Urothelium cell line (cell line): ENCODE data around the gene MEGF6.

Experiments used
- DNase-seq: peaks from one replicate; pipeline ENCODE4 v3.0.0; 2011; ENCODE audit warnings: low spot score, mixed read lengths
- FAIRE-seq: peaks from 2 replicates; lab custom pipeline; 2011; peaks lifted over from hg19 to GRCh38; lab: Jason Lieb, UNC

The MEGF6 gene

DNA sequence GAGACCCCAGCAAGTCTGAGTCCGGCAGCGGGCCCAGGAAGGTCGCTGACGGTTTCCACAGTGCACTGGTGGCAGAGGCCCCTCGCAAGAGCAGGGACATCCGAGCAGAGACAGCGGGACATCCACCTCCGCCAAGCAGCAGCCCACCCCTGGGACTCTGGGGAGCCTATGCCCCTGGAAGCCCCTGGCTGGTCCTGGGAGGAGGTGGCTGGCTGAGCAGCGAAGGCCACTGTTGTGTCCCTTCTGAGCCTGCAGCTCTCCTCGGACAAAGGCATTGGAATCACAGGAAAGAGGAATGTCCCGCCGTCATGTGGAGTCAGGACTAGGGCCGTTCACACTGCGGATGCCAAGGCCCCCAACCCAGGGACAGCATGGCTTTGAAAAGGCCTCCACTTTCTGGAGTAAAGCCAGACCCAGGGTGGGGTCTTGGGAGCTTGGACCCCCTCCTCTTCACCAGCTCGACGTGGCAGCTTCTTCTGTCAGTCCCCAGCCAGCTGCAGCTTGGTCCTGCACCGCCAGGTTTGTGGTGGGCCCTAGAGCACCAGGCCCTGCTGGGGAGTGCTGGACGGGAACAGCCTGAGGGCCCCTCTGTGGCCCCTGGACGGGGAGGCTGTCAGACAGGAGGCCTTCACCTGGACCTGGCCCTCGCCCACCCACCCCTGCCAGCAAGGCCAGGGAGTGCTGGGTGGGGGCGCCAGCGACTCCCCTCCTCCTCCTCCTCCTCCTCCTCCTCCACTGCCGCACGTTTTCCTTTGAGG is 1.4 kb downstream of the MEGF6 start:
- DNase-seq (no peak), FAIRE-seq (no peak)

DNA sequence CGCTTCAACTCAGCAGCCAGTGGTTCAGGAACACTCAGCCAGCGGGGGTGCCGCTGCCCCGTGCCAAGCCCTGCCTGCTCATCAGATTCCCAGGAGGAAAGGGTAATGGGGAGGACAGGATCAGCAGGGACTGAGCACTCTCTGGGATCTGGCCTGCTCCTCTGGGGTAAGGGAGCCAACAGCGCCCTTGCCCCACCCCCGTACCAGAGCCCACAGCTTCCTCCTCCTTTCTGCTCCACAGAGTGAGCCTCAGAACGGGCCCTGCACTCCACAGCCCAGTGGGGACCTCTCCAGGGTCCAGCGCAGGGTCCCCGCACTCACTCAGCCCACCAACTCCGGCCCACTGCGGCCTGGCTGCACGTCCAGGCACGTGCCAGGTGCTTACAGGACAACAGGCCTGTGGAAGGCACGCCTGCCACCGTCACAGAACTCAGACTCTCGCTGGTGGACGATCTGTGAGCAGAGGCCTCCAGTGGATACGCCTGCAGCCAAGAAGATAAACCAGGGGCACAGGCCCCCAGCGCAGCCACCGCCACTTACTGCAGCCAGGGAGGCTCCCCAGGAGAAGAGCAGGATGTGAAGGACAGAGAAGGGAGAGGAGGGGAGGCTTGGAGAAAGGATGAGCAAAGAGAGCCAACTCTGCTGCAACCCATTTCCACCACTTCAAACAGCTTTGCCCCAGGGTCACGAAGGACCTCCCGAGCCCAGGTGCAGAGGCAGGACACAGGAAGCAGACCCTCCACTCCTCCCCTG is 2.1 kb downstream of the MEGF6 start:
- no peak for FAIRE-seq
- DNase-seq: no peak

DNA sequence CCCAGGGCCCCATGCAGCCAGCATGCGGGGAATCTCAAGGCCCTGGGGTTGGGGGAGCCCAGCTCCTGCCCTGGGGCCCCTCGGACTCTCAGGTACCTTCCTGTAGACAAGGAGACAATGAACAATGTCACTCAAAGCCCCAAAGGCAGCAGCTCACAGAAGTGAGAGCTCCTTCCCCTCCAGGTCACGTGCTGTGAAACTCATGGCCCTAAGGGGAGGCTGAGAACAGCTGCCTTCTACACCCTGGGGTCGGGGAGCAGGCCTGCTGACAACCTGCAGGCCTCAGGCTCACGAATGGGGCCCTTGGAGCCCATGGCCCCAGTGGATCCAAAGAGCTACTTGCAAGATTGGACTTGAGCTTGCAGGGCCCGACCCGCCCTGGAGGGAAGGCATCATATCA is 3.2 kb downstream of the MEGF6 start:
- FAIRE-seq (no peak), DNase-seq (no peak)

DNA sequence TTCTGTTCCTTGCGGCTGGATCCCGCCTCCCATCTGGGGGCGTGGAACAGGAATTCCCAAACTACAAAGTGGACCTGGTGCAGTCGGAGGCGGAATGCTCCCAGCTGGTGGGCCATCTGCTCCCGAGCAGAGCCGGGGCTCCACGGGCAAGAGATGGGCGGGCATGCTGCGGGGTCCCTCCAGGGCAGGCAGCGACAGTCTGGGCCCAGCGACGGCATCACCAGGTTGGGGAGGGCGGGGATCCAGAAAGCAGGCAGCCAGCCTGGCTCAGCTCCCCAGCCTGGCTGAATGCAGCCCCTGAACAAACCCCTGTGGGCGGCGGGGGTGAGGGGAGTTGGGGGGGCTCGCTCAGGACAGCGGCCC is 3.6 kb downstream of the MEGF6 start:
- no peak for FAIRE-seq
- DNase-seq: no peak

DNA sequence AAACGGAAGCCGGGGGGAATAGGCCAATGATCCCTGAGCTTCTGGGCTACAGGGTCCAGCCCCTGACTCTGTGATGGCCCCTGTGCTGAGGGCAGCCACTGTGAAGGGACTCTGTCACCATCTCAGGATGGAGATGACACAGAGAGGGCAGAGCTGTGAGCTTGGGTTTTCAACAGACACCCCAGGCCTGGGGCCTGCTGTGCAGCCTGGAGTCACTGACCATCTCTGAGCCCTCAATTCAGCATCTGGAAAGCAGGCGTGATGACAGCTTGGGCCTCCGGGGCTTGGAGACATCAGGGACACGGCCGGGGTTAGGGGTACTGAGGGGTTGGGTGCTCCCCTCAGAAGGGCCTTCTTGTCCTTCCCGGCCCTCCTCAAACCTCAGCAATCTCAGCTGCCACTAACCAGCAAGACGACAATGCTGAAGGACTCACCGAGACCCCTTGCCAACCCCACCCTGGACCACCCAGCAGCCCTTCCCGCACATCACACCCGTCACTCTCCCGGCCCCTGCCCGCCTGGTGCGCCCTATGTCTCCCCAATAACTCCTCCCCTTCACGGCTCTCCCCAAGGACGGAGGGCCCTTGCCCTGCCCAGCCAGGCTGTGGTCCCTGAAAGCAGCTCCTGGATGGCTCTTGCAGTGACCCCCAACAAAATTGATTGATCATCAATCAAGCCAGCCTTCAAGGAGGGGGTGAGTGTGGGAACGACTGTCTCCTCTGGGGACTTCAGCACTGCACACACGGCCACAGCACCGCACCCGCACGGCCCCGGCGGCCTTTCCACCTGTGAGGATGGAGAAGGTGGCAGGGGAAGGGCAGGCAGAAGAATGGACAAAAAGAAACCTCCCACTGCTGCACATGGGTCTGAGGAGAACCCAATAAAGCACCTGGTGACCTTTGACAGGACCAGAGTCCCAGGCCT is 4.3 kb downstream of the MEGF6 start:
- FAIRE-seq: no peak

DNA sequence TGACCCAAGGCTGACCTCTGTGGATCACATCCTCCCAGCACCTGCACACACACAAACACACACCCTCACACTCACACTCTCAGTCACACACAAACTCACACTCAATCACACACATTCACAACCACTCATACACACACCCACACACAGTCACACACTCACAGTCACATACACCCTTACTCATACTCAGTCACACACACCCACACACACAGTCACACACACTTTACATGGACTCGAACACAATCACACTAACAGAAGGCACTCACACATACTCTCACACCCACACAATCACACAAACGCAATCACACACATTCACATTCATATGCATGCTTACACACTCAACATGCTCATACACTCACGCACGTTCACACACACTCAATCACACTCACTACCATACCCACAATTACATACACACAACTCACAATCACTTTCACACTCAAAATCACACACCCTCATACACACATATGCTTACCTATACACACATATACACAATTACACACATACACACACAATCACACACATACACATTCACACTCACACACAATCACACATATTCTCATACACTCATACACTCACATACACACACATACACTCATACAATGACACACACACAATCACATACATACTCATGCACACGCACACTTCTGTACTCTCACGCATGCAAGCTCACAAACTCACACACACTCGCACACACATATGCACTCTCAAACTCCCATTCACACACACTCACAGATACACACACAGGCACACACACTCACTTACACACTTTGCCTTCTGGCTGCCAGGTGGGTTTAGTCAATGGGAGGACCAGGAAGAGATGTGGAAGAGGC is 6.1 kb downstream of the MEGF6 start:
- FAIRE-seq (peak; percentile 83), DNase-seq (no peak)

More for the DNA sequence above, 4.3 kb downstream of the MEGF6 start:
- DNase-seq: no peak

DNA sequence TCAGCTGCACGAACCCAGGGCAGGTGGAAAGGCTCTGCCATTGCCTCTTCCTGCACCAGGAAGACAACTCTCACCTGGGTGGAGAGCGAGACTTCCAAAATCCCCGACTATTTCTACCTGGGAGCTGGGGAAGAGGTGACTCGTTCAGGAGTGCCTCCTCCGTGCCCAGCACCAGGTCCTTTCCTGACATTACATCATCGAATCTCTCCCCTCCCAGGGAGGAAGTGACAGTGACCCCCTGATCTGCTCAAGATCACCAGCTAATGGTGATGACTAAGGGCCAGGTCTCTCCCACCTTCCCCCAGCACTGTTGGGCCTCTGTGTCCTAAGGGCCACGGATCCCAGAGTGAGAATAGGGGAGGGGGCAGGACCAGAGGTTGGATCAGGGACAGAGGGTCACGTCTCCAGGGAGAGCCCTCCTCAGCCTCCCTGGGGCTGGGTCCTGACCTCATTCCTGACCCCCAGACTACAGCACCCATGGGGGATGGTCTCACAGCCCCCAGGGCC is 6.8 kb downstream of the MEGF6 start:
- no peak for DNase-seq
- FAIRE-seq: no peak

DNA sequence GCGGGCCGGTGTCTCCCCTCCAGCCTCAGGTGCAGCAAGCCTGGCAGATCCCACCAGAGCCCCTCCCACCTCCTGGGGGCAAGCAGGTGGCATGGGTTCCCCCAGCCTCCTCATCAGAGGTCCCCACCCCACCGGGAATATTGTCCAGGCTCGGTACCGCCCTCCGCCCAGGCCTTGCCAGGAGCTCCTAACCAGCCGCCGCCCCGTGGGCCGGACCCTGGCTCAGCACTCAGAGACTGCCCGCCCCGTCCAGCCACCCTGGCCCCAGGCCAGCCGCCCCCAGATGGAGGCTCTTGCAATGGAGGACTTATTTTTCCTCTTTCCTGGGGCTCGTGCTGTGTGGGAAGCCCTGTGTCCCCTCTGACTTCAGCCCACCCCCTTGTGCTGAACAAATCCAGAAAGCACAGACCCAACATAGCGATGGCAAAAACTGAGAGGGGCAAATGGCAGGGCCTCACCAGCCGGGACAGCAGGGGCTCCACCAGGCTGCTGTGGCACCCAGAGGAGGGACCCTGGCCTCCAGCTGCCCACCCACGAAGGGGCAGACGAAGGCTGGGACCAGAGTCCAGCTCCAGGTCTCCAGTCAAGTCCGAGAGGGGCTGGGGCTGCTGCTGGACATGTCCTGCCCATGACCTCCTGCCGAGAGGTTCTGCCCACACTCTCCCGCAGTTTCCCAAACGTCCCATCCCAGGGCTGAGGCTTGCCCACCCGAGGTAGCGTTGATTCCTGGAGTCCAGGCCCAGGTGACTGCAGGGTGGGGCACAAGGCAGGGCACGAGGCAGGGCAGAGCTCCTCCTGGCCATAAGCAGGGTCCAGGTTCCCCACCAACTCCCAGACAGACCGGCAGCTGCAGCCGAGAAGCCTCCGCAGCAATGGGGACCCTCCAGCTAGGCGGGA is 7.5 kb downstream of the MEGF6 start:
- FAIRE-seq (no peak), DNase-seq (no peak)

DNA sequence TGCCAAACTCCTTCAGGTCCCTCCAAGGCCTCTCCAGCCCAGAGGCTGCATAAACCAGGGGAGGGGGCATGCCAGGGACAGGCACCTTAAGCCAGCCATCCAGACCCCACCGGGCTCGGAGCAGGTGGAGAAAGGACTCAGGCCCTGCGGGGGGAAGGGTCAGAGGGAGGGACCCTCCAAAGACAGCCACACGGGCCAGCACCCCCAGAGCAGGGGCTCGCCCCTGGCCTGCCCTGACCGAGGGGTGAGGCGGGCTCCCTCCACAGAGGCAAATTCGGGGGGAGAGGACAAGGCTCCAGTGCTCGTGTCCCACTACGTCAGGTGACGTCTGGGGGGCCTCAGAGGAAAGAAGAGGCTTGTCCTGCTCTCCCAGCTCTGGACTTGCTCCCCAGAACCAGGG is 8.2 kb downstream of the MEGF6 start:
- FAIRE-seq (no peak), DNase-seq (no peak)

DNA sequence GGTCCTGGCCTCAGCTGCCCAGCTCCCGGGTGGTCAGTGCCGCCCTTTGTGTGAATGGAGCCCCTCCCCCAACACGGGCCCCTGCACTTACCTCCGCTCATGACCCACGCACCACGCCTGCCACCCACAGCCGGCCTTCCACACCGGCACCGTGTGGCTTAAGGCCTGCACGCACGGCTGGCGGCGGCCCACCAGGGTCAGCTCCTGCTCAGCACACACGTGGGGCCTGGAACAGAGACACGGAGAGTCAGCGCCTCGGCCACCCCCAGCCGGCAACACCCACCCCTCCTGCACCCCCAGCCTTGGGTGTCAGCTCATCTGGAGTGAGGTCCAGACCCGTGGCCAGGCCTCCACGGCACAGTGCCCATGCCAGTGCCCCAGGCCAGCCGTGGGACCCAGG is 8.9 kb downstream of the MEGF6 start:
- FAIRE-seq: no peak
- DNase-seq: no peak

DNA sequence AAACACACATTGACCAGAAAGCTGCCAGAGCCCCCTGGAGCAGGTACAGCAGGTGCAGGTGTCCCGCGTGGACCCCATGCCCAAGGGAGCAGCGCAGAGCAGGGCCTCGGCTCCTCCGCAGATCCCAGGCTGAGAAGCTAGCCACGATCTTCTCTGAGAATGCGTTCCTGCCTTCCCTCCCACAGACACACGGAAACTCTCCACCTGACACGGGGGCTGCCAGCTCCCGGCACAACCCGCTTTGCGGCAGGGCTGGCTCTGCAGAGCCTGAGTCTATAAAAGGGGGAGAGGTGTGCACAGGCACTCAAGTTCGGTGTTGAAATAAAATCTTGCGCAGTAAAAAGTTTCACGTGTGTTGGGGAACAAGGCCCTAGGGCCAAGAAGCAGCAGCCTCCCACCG is 9.6 kb downstream of the MEGF6 start:
- DNase-seq: no peak
- FAIRE-seq: no peak

DNA sequence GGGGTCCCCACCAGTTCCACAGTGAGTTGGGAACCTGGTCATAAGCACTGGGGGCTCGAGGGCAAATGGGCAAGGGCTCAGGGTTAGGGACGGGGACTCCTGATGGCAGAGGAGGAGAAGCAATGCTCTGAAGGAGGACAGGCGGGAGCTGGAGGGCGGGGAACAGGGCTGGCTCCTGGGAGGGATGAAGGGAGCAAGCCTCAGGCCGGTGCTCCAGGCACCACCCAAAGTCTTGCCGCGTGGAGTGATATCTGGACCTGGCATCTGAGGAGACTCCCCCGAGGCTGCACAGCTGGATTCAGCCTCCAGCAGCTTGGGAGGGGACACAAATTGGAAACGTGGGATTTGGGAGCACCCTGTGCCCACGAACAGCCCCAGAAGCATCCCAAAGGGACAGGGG is 11.0 kb downstream of the MEGF6 start:
- DNase-seq: no peak
- no peak for FAIRE-seq

DNA sequence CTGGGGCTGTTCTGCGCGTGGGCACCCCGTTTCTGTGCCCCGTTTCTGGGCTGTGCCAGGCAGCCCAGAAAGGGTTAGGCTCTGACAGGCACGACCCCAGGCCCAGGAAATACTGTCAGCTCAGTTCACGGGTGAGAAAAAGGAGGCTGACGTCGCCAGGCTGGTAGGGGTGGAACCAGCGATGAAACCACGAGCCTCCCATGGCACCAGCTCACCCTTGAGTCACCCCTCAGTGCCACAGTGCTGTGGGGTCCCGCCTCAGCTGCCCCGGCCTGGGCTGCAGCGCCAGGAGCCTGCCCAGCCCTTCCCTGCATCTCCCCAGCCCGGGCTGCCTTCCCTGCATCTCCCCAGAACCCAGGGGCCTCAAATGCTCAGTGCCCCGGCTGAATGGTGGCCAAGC is 11.5 kb downstream of the MEGF6 start:
- no peak for DNase-seq
- no peak for FAIRE-seq

DNA sequence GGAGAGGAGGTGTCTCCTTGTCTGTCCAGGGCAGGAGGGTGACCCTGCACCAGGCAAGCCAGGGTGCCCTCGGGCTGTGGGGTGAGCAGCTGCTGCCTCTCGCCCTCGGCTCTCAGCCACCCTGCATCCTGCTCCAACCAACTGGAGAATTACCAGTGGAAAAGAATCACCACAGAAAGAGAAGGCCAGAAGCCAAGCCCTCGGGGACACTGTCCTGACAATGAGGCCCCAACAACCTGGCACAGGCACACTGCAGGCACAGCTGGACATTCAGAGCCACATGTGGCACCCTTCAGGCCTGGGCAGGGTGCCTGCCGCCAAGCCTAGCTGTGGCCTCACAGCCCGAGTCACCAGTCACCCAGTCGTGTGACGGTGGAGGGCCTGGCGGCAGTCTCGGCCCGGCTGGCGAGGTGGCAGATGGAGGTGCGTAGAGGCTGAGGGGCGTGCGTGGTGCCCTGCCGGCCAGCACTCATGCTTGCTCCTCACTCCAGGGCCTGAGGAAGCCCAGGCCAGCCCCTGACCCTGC is 12.0 kb downstream of the MEGF6 start:
- DNase-seq (no peak), FAIRE-seq (no peak)

DNA sequence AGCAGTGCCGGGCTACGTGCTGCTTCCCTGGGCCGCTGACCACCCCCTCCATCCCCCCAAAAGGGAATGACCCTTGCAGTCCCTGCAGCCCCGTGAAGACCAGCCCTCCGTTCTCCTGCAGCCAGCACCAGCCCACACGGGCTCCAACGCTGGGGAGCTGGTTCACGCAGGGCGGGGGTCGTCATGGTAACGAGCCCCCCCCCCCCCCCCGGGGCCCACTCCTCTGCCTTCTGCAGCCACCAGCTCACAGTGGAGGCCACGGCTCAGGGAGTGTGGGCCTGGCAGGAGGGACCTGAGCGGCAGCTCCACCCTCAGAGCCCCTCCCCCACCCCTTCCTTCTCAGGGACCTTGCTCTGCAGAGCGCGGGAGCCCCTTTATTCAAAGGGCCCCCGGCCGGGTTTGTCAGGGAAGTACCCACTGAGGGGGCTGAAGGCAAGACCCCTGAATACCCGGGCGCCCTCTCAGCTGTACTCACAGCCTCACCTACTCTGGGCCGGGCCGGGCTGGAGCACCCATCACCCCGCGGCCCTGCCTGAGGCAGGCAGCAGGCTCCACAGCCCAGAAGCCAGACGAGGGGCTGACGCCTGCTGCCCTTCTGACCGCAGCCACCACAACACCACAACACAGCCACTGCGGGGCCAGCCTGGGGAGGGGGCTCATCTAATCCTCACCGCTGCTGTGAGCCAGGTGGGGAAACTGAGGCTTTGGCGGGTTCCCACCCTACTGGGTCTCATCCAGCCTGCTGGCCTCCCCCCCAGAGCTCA is 12.6 kb downstream of the MEGF6 start:
- FAIRE-seq: no peak
- DNase-seq: no peak

DNA sequence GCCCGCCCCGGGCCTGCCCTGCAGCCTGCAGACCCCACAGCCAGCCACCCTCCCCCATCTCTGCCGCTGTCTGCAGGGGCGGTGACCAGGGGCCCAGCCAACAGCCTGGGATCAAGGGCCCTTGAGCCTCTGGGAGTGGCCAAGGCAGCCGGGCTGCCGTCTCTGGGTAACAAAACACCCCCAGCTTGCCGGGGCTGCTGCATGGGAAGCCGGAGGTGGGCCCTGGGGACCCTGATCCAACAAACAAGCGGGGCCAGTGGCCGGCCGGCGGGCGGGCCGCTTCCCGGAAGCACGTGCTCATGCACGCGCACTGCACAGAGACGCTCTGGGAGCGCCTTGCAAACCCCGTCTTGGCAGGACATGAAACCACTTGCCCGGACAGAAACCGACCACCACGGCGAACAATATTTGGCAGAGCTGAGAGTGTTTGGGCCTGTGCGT is 13.2 kb downstream of the MEGF6 start:
- FAIRE-seq (no peak), DNase-seq (no peak)

DNA sequence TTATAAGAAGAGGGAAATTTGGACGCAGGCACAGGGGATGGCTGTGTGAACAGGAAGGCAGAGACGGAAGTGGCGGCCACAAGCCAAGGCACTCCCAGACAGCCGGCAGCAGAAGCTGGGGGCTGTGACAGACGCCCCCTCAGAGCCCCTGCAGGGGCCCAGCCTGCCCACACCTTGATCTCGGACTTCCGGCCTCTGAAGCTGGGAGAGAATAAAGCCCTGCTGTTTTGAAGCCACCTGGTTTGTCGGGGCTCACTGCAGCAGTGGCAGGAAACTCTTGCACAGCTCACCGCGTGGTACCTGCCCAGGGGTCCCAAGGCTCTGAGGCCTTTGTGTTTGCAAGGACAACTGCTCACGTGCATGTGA is 13.7 kb downstream of the MEGF6 start:
- FAIRE-seq (no peak), DNase-seq (no peak)
